H1 (cell line): ENCODE results near the gene C3orf20. TPM values are rescaled to one million over a fixed set of nuclear protein-coding genes. Genes with fewer than 3 reads are reported as not detected.

ENCODE experiments used
- PHF8 ChIP-seq: fragments of 200-600 bp; sonication (generic); conservative IDR thresholded peaks from 2 replicates; pipeline ENCODE4 v1.7.1; 2012; ENCODE audit warnings: low read depth, mild to moderate bottlenecking, inconsistent platforms, low read length, moderate library complexity
- TAF1 ChIP-seq: IDR thresholded peaks from 2 replicates; pipeline ENCODE4 v1.6.1; 2011; ENCODE audit warnings: mild to moderate bottlenecking, low read depth, low read length
- TBP ChIP-seq: IDR thresholded peaks from 2 replicates; pipeline ENCODE4 v1.6.1; 2011; ENCODE audit warnings: low read depth, low read length, improper control_type of control experiment
- TEAD4 ChIP-seq: IDR thresholded peaks from 2 replicates; pipeline ENCODE4 v1.6.1; 2012; ENCODE audit warnings: low read depth, low read length, inconsistent platforms, mixed read lengths
- polyA plus RNA-seq, 7 experiments: library from polyadenylated mRNA; depleted of rRNA in 3 of 7; stranded (reverse) in 5 of 7; unstranded in 2 of 7; fragments of >200 nt in 5 of 7; fragments of 200-250 nt in 2 of 7; gene quantifications; 1 replicate in 5 of 7; 2 replicates in 1 of 7; 4 replicates in 1 of 7; pipeline versions ENCODE4 v1.2.1 to v1.2.3, GENCODE V29; 2011 to 2013; ENCODE audit warnings: missing spikeins in 2 of 7, mixed read lengths in 2 of 7
- total RNA-seq: library from RNA; stranded (reverse); fragmentation: NEBNext Ultra II Directional; extraction: Animal tissue kit (Norgen Biotek cat#: 25700); gene quantifications from 2 replicates; pipeline ENCODE4 v1.2.1, GENCODE V29; 2021

The C3orf20 gene
- total and polyA plus RNA-seq, 2 of the 8 experiments (the other 6 are each of a cell fraction or from before 2014, with no cell fraction given), result not detected

DNA sequence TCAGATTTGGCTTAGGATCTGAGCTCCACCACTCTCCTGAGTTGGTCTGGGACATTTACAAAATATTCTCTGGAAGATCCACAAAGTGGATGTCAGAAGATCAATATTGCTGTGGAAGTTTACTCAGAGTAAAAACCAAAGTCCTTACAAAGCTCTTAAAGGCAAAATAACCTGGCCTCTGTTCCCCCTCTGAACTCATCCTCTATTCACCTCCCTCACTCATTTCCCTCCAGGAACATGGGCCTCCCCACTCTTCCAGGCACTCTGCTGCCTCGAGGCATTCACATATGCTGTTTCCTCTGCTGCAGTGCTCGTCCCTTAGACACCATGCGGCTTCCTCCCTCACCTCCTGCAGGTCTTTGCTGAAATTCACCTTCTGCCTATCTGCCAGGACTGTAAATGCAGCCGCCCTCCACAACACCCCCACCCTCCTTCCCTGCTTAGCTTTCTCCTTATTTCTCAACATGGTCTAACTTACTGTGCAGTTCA is 42.5 kb upstream of the C3orf20 start (continued):
- TF ChIP-seq TBP, result no peak
- no peak for TF ChIP-seq PHF8
- no peak for TF ChIP-seq TEAD4
- TF ChIP-seq TAF1, result no peak
- TF ChIP-seq, all 59 proteins: peak for 0
